ENCODE results near the gene SUSD2.

The SUSD2 gene

DNA sequence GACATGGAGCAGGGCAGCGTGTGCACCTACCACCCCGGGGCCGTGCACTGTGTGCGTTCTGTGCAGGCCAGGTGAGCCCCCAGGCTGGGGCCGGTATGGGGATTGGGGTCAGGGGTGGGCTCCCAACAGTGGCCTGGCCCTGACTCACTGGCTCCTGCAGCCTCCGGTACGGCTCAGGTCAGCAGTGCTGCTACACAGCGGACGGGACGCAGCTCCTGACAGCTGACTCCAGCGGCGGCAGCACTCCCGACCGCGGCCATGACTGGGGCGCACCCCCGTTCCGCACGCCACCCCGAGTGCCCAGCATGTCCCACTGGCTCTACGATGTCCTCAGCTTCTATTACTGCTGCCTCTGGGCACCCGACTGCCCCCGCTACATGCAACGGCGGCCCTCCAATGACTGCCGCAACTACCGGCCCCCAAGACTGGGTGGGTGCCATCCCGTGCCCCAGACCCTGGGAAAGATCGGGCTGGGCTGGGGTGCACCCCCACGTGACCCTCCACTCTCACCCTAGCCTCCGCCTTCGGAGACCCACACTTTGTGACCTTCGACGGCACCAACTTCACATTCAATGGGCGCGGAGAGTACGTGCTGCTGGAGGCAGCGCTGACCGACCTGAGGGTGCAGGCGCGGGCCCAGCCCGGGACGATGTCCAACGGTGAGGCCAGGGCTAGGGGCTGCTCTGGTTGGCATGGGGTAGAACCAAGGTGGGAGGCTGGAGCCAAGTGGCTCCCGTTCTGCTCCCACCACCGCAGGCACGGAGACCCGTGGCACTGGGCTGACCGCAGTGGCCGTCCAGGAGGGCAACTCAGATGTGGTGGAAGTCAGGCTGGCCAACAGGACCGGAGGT lies 4.4 kb downstream of the SUSD2 start:
- no peak for TF ChIP-seq ZNF274 (IDR thresholded peaks at IDR 0.05; ENCODE audit: low read depth, low read length)
- no peak overlapping the region for H3K4me3 ChIP-seq (ENCODE audit: low read length)

DNA sequence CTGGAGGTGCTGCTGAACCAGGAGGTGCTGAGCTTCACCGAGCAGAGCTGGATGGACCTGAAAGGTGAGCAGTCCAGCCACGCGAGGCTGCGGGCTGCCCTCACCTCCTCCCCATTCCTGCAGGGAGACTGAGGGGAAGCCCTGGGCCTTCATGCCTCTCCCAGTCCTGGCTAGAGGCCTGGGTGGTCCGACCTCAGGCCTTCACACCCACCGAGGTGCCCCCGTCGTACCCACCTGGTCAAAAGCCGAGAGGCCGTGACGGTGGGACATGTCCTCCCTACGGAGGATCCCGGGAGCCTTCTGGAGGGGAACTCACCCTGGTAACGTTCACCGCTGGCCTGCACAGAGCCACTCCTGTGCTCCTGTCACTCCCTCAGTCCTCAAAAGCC lies 5.1 kb downstream of the SUSD2 start:
- no peak for TF ChIP-seq ZNF274 (IDR thresholded peaks at IDR 0.05; ENCODE audit: low read depth, low read length)
- no peak overlapping the region for H3K4me3 ChIP-seq (ENCODE audit: low read length)

DNA sequence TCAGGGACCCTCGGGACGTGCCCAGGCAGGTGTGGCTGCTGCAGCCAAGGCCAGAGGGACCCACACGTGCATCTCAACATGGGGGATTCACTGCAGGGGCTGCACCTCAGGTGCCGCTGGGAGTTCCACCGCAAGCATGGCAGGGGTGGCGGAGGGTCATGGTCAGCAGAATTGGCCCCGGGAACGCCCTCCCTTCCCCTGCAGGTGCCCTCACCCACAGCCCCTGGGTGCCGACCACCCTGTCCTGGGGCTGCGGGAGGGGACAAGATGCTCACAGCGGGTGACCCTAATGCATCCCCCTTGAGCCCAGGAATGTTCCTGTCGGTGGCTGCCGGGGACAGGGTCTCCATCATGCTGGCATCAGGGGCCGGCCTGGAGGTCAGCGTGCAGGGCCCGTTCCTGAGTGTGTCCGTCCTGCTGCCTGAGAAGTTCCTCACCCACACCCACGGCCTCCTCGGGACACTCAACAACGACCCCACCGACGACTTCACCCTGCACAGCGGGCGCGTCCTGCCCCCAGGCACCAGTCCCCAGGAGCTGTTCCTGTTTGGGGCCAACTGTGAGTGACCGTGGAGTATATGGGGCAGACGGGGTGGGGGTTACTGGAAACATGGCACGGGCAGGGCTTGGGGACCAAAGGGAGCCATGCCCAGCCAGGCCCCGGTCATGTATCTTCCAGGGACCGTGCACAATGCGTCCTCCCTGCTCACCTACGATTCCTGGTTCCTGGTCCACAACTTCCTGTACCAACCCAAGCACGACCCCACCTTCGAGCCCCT lies 5.8 kb downstream of the SUSD2 start:
- no peak overlapping the region for H3K4me3 ChIP-seq (ENCODE audit: low read length)
- no peak for TF ChIP-seq ZNF274 (IDR thresholded peaks at IDR 0.05; ENCODE audit: low read depth, low read length)

DNA sequence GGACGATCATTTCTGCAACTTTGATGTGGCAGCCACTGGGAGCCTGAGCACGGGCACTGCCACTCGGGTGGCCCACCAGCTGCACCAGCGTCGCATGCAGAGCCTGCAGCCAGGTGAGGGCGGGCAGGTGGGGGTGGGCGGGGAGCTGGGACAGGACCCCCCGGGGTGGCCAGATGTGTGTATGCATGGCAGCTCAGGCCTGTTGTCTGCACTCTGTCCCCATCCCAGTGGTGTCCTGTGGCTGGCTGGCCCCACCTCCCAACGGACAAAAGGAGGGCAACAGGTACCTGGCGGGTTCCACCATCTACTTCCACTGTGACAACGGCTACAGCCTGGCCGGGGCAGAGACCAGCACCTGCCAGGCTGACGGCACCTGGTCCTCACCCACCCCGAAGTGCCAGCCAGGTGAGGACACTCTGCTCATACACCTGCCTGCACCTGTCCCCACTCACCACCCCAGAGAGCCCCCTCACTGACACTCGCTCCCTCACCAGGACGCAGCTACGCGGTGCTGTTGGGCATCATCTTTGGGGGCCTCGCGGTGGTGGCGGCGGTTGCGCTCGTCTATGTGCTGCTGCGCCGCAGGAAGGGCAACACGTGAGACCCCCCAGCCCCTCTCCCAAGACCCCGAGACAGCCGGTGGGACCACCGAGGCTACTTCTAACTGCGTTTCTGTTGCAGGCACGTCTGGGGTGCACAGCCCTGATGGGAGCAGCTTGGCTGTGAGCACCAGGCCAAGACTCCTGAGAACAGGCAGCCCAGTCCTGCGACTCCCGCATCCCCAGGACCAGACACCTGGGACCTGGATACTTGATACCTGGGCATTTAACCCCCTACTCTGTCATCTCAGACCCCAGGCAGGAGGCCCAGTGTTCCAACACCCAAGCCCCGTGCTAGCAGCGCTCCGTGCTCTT lies 6.7 kb downstream of the SUSD2 start:
- TF ChIP-seq ZNF274 (IDR thresholded peaks at IDR 0.05; ENCODE audit: low read depth, low read length) = no peak

DNA sequence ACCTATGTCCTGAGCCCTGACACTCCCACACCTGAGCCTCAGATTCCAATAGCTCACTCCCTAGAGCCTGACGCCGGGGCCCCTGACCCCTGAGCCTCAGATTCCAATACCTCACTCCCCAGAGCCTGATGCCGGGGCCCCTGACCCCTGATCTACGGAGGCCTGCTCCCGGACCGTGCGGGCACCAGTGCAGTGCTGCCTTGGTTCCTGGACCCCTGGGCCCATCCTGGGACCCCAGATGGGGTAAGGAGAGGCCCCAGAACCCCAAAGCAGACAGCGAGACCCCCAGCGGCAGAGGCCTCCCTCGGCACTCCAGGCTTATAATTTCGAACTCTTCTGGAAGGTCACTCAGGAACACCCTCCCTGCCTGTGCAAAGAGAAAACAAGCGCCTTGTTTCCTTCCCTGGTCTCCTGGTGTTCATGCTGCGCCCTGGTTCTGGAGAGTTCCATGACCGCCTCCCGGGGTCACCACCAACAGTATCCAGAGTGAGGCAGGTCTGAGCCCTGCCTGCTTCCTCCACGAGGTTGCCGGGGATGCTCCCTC lies 7.5 kb downstream of the SUSD2 start:
- no peak for TF ChIP-seq ZNF274 (IDR thresholded peaks at IDR 0.05; ENCODE audit: low read depth, low read length)
- H3K4me3 ChIP-seq (ENCODE audit: low read length) = no peak overlapping the region

More for the DNA sequence above, 6.7 kb downstream of the SUSD2 start:
- H3K4me3 ChIP-seq (ENCODE audit: low read length) = no peak overlapping the region

DNA sequence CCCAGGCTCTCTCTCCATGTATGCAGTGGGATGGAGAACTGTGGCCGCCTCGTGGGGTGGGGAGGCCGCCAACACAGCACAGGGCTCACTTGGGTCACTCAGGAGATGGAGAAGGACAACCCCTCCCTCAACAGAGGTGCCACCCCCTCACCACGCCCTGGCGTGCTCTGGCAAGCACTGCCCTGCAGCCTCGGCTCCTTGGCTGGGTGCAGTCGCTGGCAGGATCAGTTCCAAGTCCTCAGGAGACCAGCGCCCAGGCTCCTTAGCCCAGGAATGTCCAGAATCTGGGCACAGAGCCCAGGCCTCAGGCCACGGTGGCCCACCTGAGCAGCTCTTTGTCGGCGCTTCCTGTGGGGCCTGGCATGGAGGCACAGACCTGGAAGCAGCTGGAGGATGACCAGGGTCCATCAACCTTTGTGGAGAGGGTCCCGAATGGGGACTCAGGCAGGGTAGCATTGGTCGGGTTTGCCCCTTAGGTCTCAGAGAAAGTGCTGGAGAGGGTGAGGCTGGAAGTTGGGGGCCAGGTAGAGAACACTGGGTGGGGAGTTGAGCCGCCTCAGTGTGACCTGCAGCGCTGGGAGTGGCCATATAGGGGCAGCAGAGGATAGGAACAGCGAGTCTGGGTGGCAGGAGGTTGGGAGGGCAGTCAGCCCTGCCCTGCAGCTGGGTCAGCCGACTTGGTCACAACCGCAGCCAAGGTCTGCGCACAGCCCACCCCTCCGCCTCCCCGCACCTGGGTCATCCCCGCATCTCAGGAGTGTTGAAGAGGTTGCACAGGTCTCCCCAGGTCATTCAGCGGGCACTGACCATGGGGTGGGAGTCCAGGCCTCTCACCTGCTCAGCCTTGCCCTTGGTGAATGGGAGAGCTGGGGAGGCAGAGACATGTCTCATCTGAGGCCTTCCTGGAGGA lies 8.2 kb downstream of the SUSD2 start:
- TF ChIP-seq ZNF274 (IDR thresholded peaks at IDR 0.05; ENCODE audit: low read depth, low read length) = no peak
- no peak overlapping the region for H3K4me3 ChIP-seq (ENCODE audit: low read length)

DNA sequence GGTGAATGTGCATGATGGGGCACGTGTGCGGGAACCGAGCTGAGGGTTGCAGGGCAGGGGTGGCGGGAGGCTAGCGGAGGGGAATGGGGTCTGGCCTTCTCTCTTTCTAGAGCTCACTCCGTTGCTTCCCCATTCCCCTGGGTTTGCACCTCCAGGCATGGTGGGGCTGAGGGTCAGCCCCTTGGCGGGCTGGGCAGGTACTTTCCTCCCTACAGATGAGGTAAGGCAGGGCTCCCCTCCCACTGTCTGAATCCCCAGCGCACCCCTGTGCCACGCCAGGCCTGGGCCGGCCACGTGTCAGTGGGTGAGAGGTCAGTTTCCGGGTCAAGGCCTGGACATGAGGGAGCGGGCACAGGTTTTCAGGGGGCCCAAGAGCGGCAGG lies 8.9 kb downstream of the SUSD2 start:
- H3K4me3 ChIP-seq (ENCODE audit: low read length) = no peak overlapping the region
- no peak for TF ChIP-seq ZNF274 (IDR thresholded peaks at IDR 0.05; ENCODE audit: low read depth, low read length)

DNA sequence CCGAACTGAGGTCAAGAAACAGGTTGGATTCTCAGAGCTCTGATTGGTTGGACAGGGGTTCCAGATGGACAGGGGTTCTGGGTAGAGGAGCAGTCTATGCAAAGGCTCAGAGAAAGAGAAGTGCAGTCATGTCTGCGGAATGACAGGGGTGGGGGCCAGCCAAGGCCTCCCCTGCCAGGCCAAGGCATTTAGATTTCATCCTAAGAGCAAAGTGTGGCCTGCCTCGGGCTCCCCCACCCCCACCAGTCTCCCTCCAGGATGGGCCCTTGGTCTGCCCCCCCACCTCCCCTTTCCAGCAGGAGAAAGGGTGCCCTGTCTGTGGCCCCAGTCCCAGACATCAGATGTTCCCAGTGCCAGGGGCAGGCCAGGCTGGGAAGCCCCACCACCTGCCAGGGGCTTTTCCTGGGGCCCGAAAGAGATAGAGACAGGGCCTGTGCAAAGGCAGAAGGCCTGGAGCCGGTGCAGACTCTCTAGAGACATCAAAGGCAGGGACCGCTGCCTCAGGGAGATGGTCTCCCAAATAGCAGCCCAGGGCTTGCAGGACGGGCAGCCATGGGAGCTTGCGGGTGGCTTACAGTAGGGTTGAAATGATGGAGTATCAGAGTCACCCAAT lies 9.4 kb downstream of the SUSD2 start:
- no peak for TF ChIP-seq ZNF274 (IDR thresholded peaks at IDR 0.05; ENCODE audit: low read depth, low read length)
- H3K4me3 ChIP-seq (ENCODE audit: low read length) = no peak overlapping the region

DNA sequence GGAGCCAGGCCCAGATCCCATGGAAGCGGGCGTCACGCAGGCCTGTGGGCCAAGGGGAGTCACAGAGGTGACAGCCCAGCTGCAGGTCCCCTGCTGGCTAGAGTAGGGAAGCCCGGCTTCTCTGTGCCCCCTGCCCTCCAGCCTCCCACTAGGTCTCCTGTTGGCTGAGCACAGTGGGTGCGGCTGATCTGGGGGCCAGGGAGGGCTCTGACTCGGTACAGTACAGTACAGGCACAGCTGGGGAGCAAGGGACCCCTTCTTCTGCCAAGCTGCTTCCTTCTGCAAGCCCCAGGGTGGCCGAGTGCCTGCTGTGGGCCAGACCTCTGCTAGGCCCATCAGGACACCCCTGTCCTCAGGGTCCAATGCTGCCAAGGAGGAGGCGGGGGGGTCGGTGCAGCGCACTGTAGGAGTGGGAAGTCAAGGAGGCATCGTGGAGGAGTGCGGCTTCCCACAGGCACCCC lies 10.1 kb downstream of the SUSD2 start:
- no peak for TF ChIP-seq ZNF274 (IDR thresholded peaks at IDR 0.05; ENCODE audit: low read depth, low read length)
- H3K4me3 ChIP-seq (ENCODE audit: low read length) = no peak overlapping the region

DNA sequence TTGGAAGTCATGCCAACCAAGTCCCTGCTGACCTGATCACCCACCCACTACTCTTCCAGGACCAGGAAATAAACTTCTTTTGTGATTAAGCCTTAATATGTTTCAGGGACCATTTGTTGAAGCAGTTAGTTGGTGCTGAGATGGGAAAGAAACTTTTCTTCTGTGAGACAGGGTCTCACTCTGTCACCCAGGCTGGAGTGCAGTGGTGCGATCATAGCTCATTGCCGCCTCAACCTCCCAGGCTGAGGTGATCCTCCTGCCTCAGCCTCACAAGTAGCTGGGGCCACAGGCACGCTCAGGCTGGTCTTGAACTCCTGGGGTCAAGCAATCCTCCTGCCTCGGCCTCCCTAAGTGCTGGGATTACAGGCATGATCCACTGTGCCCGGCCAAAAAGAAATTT lies 10.6 kb downstream of the SUSD2 start:
- H3K4me3 ChIP-seq (ENCODE audit: low read length) = no peak overlapping the region
- no peak for TF ChIP-seq ZNF274 (IDR thresholded peaks at IDR 0.05; ENCODE audit: low read depth, low read length)

DNA sequence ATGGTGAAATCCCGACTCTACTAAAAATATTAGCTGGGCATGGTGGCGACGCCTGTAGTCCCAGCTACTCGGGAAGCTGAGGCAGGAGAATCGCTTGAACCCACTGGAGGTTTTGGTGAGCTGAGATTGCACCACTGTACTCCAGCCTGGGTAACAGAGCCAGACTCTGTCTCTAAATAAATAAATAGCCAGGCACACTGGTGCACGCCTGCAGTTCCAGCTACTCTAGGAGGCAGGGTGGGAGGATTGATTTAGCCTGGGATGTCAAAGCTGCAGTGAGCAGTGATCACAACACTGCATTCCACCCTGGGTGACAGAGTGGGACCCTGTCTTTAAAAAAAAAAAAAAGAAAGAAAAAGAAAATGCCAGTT lies 17.4 kb downstream of the SUSD2 start:
- TF ChIP-seq ZNF274 (IDR thresholded peaks at IDR 0.05; ENCODE audit: low read depth, low read length) = no peak
- no peak overlapping the region for H3K4me3 ChIP-seq (ENCODE audit: low read length)

DNA sequence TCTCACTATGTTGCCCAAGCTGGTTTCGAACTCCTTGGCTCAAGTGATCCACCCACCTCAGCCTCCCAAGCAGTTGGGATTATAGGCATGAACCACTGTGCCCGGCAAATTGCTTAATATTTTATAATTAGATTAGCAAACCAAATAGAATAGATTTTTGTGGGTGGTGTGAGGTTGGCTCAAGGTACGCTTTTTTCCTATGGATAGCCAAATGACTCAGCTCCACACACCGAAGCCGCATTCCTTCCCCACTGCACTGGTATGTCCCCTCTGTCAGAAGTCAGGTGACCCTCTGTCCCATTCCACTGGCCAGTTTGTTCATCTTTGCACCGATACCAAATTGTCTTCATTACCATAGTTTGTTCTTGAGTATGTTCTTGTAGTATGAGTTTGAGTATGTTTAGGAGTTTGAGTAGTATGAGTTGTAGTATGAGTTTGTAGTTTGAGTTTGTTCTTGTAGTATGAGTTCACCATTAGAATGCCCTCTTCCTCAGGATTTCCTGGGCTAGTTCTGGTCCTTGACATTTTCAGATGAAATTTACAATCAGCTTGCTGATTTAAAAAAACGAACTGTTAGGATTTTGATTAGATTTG lies 19.4 kb downstream of the SUSD2 start:
- no peak overlapping the region for H3K4me3 ChIP-seq (ENCODE audit: low read length)
- TF ChIP-seq ZNF274 (IDR thresholded peaks at IDR 0.05; ENCODE audit: low read depth, low read length) = no peak
